Measurements from ENCODE around the gene PUM1.
"Not testable (repeated sequence)": the region's sequence is repeated elsewhere in the genome, so short reads cannot be mapped to it uniquely, and the experiment has no call there.

Gene PUM1

GRCh38 chr1:30990591-30990990 lies 74.9 kb downstream of the PUM1 start:
- FAIRE-seq = no peak

GRCh38 chr1:30988045-30988444 lies 77.5 kb downstream of the PUM1 start:
- FAIRE-seq = no peak

- no peak for FAIRE-seq
These were observed 78.8 kb downstream of the PUM1 start for GRCh38 chr1:30986755-30987154.

- FAIRE-seq = no peak
These were observed 80.5 kb downstream of the PUM1 start for GRCh38 chr1:30984991-30985503.

GRCh38 chr1:30984165-30984889 lies 81.2 kb downstream of the PUM1 start:
- FAIRE-seq = no peak

GRCh38 chr1:30982937-30983336 lies 82.6 kb downstream of the PUM1 start:
- no peak for FAIRE-seq

- no peak for FAIRE-seq
These were observed 83.1 kb downstream of the PUM1 start for GRCh38 chr1:30982431-30982830.

GRCh38 chr1:30981172-30981571 lies 84.3 kb downstream of the PUM1 start:
- no peak for FAIRE-seq

GRCh38 chr1:30977511-30977910 lies 88.0 kb downstream of the PUM1 start:
- no peak for FAIRE-seq

GRCh38 chr1:30977105-30977504 lies 88.4 kb downstream of the PUM1 start:
- no peak for FAIRE-seq

- FAIRE-seq = no peak
These were observed 89.4 kb downstream of the PUM1 start for GRCh38 chr1:30976143-30976542.

GRCh38 chr1:30975217-30975616 lies 90.3 kb downstream of the PUM1 start:
- FAIRE-seq = no peak

GRCh38 chr1:30974536-30974935 lies 91.0 kb downstream of the PUM1 start:
- FAIRE-seq = no peak

- not testable (repeated sequence) for FAIRE-seq
These were observed 93.2 kb downstream of the PUM1 start for GRCh38 chr1:30972349-30972748.

GRCh38 chr1:30971496-30971895 lies 94.0 kb downstream of the PUM1 start:
- no peak for FAIRE-seq

GRCh38 chr1:30969903-30970302 lies 95.6 kb downstream of the PUM1 start:
- no peak for FAIRE-seq

- FAIRE-seq = no peak
These were observed 97.1 kb downstream of the PUM1 start for GRCh38 chr1:30968220-30968971.

- no peak for FAIRE-seq
These were observed 98.7 kb downstream of the PUM1 start for GRCh38 chr1:30966690-30967369.

- no peak for FAIRE-seq
These were observed 99.5 kb downstream of the PUM1 start for GRCh38 chr1:30965924-30966599.

GRCh38 chr1:30964706-30965105 lies 100.8 kb downstream of the PUM1 start:
- FAIRE-seq = no peak

- FAIRE-seq = no peak
These were observed 102.7 kb downstream of the PUM1 start for GRCh38 chr1:30962609-30963508.
